HEK293 (cell line): ENCODE results near the gene RFTN1.

ENCODE experiments used
- SP2 ChIP-seq: fragments of 450-650 bp; formaldehyde crosslinking; IDR thresholded peaks from 2 replicates; pipeline ENCODE4 v1.5.1; 2016; ENCODE audit warnings: missing biosample characterization, missing genetic modification characterization
- ZNF214 ChIP-seq: fragments of 450-650 bp; formaldehyde crosslinking; IDR thresholded peaks from 2 replicates; pipeline ENCODE4 v1.5.1; 2017; ENCODE audit warnings: missing biosample characterization, mild to moderate bottlenecking, missing genetic modification characterization, borderline replicate concordance
- ZNF585B ChIP-seq: fragments of 450-650 bp; formaldehyde crosslinking; IDR thresholded peaks from 2 replicates; pipeline ENCODE4 v1.5.1; 2016; ENCODE audit warnings: missing biosample characterization, missing genetic modification characterization
- ZNF660 ChIP-seq: fragments of 450-650 bp; IDR thresholded peaks from 2 replicates; pipeline ENCODE4 v1.5.1; 2018; ENCODE audit warnings: missing biosample characterization, mild to moderate bottlenecking, missing genetic modification characterization
- ZNF76 ChIP-seq: fragments of 450-650 bp; formaldehyde crosslinking; IDR thresholded peaks from 2 replicates; pipeline ENCODE4; 2016; ENCODE audit warnings: low read depth, missing biosample characterization, missing genetic modification characterization, borderline replicate concordance
- TF ChIP-seq, protein P1 (sequence below): fragments of 450-650 bp; formaldehyde crosslinking; optimal IDR thresholded peaks from 2 replicates; pipeline ENCODE3; 2016; ENCODE audit warnings: missing biosample characterization, mild to moderate bottlenecking, missing genetic modification characterization
- TF ChIP-seq, protein P2 (sequence below): fragments of 450-650 bp; formaldehyde crosslinking; IDR thresholded peaks from 2 replicates; pipeline ENCODE4 v1.5.1; 2016; ENCODE audit warnings: missing biosample characterization, missing genetic modification characterization

DNA sequence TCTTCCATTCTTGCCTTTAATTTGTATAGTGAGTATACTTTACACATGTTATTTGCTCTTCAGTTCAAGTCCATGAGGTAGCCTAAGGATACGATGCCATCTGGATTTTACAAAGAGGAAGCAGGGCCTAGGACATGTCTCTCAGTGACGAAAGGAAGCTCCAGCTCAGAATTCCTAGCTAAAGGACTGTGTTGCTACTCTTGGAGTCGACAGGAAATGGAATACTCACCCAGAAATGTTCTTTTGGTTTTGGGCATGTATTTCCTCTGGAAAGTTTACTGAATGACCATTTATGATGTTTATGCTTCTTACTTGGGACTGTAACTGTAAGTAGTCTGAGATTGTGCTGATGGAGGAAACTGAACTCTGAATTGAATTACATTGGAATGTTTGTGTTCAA is 236.0 kb downstream of the RFTN1 start:
- TF ChIP-seq, protein P1, sequence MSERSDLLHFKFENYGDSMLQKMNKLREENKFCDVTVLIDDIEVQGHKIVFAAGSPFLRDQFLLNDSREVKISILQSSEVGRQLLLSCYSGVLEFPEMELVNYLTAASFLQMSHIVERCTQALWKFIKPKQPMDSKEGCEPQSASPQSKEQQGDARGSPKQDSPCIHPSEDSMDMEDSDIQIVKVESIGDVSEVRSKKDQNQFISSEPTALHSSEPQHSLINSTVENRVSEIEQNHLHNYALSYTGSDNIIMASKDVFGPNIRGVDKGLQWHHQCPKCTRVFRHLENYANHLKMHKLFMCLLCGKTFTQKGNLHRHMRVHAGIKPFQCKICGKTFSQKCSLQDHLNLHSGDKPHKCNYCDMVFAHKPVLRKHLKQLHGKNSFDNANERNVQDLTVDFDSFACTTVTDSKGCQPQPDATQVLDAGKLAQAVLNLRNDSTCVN, result no peak
- TF ChIP-seq, protein P2, sequence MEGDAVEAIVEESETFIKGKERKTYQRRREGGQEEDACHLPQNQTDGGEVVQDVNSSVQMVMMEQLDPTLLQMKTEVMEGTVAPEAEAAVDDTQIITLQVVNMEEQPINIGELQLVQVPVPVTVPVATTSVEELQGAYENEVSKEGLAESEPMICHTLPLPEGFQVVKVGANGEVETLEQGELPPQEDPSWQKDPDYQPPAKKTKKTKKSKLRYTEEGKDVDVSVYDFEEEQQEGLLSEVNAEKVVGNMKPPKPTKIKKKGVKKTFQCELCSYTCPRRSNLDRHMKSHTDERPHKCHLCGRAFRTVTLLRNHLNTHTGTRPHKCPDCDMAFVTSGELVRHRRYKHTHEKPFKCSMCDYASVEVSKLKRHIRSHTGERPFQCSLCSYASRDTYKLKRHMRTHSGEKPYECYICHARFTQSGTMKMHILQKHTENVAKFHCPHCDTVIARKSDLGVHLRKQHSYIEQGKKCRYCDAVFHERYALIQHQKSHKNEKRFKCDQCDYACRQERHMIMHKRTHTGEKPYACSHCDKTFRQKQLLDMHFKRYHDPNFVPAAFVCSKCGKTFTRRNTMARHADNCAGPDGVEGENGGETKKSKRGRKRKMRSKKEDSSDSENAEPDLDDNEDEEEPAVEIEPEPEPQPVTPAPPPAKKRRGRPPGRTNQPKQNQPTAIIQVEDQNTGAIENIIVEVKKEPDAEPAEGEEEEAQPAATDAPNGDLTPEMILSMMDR, result no peak
- TF ChIP-seq ZNF585B (tag by site-specific recombination), result no peak
- no peak for TF ChIP-seq ZNF660 (tag by site-specific recombination)
- no peak for TF ChIP-seq SP2 (tag by site-specific recombination)
- no peak for TF ChIP-seq ZNF214 (tag by site-specific recombination)
- no peak for TF ChIP-seq ZNF76
